CD4-positive, alpha-beta T cell treated with Interleukin-15 for 1 hour (primary cell): Measurements from ENCODE around the gene ERVH48-1.
"Not testable (repeated sequence)": the region's sequence is repeated elsewhere in the genome, so short reads cannot be mapped to it uniquely, and the experiment has no call there.

Experiments
- DNase-seq: peaks from one replicate; pipeline ENCODE4 v3.0.0-alpha.2; 2020

The ERVH48-1 gene

GRCh38 chr21:42925114-42925926, at the start of gene ERVH48-1:
ERVH48-1 (minus strand) TSS chr21:42925630; CDS start chr21:42919006, 6,624 bp downstream.
- DNase-seq, result peak; percentile 32

GRCh38 chr21:42973991-42974831, 48.8 kb upstream of the ERVH48-1 start, which contains the start of gene PKNOX1:
PKNOX1 (plus strand) TSS chr21:42974562; CDS start chr21:43004382, 29,820 bp downstream.
- peak; percentile 99 for DNase-seq

- DNase-seq, result no peak
Observed at GRCh38 chr21:42973309-42973990, 48.0 kb upstream of the ERVH48-1 start.

- no peak for DNase-seq
Observed at GRCh38 chr21:42971897-42972275, 46.5 kb upstream of the ERVH48-1 start.

- DNase-seq, result no peak
Observed at GRCh38 chr21:42970946-42971653, 45.7 kb upstream of the ERVH48-1 start.

GRCh38 chr21:42969193-42969600, 43.8 kb upstream of the ERVH48-1 start:
- no peak for DNase-seq

GRCh38 chr21:42967616-42968015, 42.2 kb upstream of the ERVH48-1 start:
- not testable (repeated sequence) for DNase-seq

GRCh38 chr21:42965211-42965560, 39.8 kb upstream of the ERVH48-1 start:
- no peak for DNase-seq

- DNase-seq, result no peak
Observed at GRCh38 chr21:42964546-42965210, 39.2 kb upstream of the ERVH48-1 start.

GRCh38 chr21:42964086-42964485, 38.7 kb upstream of the ERVH48-1 start:
- DNase-seq, result no peak

- DNase-seq, result no peak
Observed at GRCh38 chr21:42962380-42963007, 37.1 kb upstream of the ERVH48-1 start.

GRCh38 chr21:42959728-42960127, 34.3 kb upstream of the ERVH48-1 start:
- DNase-seq, result no peak

GRCh38 chr21:42958122-42958521, 32.7 kb upstream of the ERVH48-1 start:
- not testable (repeated sequence) for DNase-seq

- no peak for DNase-seq
Observed at GRCh38 chr21:42956824-42957630, 31.6 kb upstream of the ERVH48-1 start.

- DNase-seq, result not testable (repeated sequence)
Observed at GRCh38 chr21:42951193-42951592, 25.8 kb upstream of the ERVH48-1 start.

- DNase-seq, result not testable (repeated sequence)
Observed at GRCh38 chr21:42949094-42949755, 23.8 kb upstream of the ERVH48-1 start.

GRCh38 chr21:42942244-42942643, 16.8 kb upstream of the ERVH48-1 start:
- DNase-seq, result no peak

- no peak for DNase-seq
Observed at GRCh38 chr21:42941696-42942085, 16.3 kb upstream of the ERVH48-1 start.

- no peak for DNase-seq
Observed at GRCh38 chr21:42939582-42940413, 14.4 kb upstream of the ERVH48-1 start.
